OCI-LY3 (cell line): ENCODE results near the gene ADCY5.

ENCODE experiments used
- H2AFZ ChIP-seq: fragments of 200-600, 300-600 bp; shearing (Covaris generic); 2 replicates; pipeline ENCODE4 v1.6.0; 2014; ENCODE audit warnings: antibody characterized with exemption, low read depth, low read length
- H3K27ac ChIP-seq: fragments of 200-600, 300-600 bp; sonication (generic); 2 replicates; pipeline ENCODE4 v1.5.1; 2014; ENCODE audit warnings: mild to moderate bottlenecking, low read length, moderate library complexity, mixed read lengths
- H3K27me3 ChIP-seq: fragments of 200-600, 300-600 bp; sonication (generic); 2 replicates; pipeline ENCODE4 v1.6.1; 2014; ENCODE audit warnings: low read depth, low read length, mixed read lengths
- H3K36me3 ChIP-seq: fragments of 200-600, 300-600 bp; sonication (generic); replicated peaks from 2 replicates; pipeline ENCODE3; 2014; ENCODE audit warnings: low read depth, low read length, mixed read lengths
- H3K4me1 ChIP-seq: fragments of 300-600, 200-600 bp; sonication (generic); 2 replicates; pipeline ENCODE4 v1.6.1; 2014; ENCODE audit warnings: low read length, mixed read lengths
- H3K4me2 ChIP-seq: fragments of 200-600, 300-600 bp; sonication (generic); 2 replicates; pipeline ENCODE4 v1.6.1; 2014; ENCODE audit warnings: low read length, mixed read lengths
- H3K4me3 ChIP-seq: fragments of 300-600, 200-600 bp; sonication (generic); 2 replicates; pipeline ENCODE4 v1.5.1; 2014; ENCODE audit warnings: antibody characterized with exemption, mild to moderate bottlenecking, low read length, moderate library complexity
- H3K79me2 ChIP-seq: fragments of 300-600, 200-600 bp; shearing (Covaris generic); 2 replicates; pipeline ENCODE4 v1.6.1; 2014; ENCODE audit warnings: mild to moderate bottlenecking, low read length, mixed read lengths
- H3K9ac ChIP-seq: fragments of 300-600, 200-600 bp; shearing (Covaris generic); 2 replicates; pipeline ENCODE4 v1.6.0; 2014; ENCODE audit warnings: mild to moderate bottlenecking, low read length, moderate library complexity
- H3K9me3 ChIP-seq: fragments of 200-600, 300-600 bp; shearing (Covaris generic); 2 replicates; pipeline ENCODE4 v1.6.1; 2014; ENCODE audit warnings: low read length, mixed read lengths; ENCODE audit not compliant: insufficient read depth
- H4K20me1 ChIP-seq: fragments of 200-600, 300-600 bp; sonication (generic); 2 replicates; pipeline ENCODE4 v1.6.1; 2016; ENCODE audit warnings: low read length, mixed read lengths; ENCODE audit not compliant: insufficient read depth
- EZH2phosphoT487 ChIP-seq: fragments of 200-600 bp; shearing (Covaris generic); IDR thresholded peaks from 2 replicates; pipeline ENCODE4 v1.6.1; 2018; ENCODE audit warnings: antibody characterized with exemption, mixed run types, low read depth
- TF ChIP-seq, protein P1 (sequence below): fragments of 200-600, 300-600 bp; sonication (generic); IDR thresholded peaks from 2 replicates; pipeline ENCODE4 v1.5.1; 2014; ENCODE audit warnings: antibody characterized with exemption, low read length, low read depth

ADCY5 gene

DNA sequence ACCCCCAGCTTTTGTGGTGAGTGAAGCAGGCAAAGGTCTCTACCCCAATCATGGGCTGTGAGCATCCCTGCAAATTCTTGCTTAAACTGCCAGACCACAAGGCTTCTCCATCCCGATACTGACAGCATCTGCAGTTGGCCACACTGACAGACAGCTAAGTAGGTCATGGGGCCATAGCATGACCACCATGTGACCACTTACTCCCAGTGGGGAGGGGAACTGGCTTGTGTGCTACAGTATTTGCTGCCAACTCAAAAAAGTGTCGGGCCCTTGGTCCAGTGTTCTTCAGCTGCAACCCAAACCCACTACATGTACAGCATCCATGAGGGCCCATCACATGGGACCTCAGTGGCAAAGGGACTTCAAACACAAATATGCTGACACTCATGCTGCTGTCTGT is 143.7 kb downstream of the ADCY5 start:
- H3K4me3 ChIP-seq: no peak overlapping the region
- no peak overlapping the region for H3K27ac ChIP-seq
- H3K27me3 ChIP-seq: no peaks in the 10 kb centered on the region
- H4K20me1 ChIP-seq: no peaks in the 10 kb centered on the region
- H3K4me2 ChIP-seq: no peak overlapping the region
- H3K79me2 ChIP-seq: no peaks in the 10 kb centered on the region
- TF ChIP-seq, protein P1, sequence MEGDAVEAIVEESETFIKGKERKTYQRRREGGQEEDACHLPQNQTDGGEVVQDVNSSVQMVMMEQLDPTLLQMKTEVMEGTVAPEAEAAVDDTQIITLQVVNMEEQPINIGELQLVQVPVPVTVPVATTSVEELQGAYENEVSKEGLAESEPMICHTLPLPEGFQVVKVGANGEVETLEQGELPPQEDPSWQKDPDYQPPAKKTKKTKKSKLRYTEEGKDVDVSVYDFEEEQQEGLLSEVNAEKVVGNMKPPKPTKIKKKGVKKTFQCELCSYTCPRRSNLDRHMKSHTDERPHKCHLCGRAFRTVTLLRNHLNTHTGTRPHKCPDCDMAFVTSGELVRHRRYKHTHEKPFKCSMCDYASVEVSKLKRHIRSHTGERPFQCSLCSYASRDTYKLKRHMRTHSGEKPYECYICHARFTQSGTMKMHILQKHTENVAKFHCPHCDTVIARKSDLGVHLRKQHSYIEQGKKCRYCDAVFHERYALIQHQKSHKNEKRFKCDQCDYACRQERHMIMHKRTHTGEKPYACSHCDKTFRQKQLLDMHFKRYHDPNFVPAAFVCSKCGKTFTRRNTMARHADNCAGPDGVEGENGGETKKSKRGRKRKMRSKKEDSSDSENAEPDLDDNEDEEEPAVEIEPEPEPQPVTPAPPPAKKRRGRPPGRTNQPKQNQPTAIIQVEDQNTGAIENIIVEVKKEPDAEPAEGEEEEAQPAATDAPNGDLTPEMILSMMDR: no peak
- no peak for TF ChIP-seq EZH2phosphoT487
- H3K4me1 ChIP-seq: no peaks in the 10 kb centered on the region
- H3K9ac ChIP-seq: no peak overlapping the region
- no peak overlapping the region for H2AFZ ChIP-seq
- no peaks in the 10 kb centered on the region for H3K9me3 ChIP-seq
- H3K36me3 ChIP-seq: no peaks in the 10 kb centered on the region

DNA sequence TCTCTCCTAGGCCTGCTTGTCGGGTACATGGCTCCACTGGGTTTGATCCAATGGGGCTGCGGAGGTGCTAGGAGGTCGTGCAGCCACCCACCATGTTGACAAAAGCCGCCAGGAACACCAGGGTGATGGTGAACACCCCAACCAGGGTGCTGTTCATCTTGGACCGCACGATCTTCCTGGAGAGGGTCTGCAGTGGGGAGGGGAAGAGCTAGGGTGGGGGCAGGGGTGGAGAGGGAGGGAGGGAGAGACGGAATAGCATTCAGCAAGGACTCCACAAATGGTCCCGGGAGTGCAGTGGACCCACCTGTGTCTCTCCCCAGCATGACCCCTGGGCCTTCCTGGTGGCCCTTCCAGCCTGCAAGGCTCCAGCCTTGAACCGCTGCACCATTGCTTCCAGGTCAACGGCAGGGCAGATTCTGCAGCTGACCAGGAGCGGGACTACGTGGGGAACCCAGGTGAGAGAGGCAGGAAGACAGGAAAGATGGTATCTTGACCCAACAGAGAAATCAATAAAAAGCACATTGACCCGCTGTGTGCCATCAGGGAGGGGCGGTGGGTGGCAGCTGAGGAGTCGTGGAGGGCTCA is 144.8 kb downstream of the ADCY5 start:
- TF ChIP-seq EZH2phosphoT487: no peak
- TF ChIP-seq, protein P1: no peak
- Histone ChIP-seq H3K36me3 (no peaks in the 10 kb centered on the region), H3K4me1 (no peaks in the 10 kb centered on the region; the same call in 1 of the 2 replicates), H3K9me3 (no peaks in the 10 kb centered on the region), H3K79me2 (no peaks in the 10 kb centered on the region), H2AFZ (no peak overlapping the region), H3K9ac (no peak overlapping the region), H3K27ac (no peak overlapping the region), H3K27me3 (no peaks in the 10 kb centered on the region), H3K4me2 (no peak overlapping the region), H4K20me1 (no peaks in the 10 kb centered on the region), H3K4me3 (no peak overlapping the region)

DNA sequence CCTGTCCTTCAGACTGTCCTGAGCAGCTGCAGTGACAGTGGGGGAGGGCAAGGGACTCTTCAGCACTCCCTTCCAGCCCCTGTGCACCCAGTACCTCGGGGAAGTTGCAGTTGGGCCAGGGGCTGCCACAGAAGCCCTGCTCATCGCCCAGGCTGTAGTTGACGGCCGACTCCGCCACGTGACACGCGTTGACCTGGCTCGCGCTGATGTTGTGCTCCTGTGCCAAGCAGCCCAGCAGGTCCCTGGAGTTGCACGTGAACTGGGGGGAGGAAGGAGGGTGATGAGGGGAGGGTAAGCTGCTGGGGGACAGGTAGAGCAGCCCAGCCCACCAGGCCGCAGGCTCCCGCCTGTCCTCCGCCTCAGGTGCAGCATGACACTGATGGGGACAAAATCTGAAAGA is 145.9 kb downstream of the ADCY5 start:
- Histone ChIP-seq H3K9me3 (no peaks in the 10 kb centered on the region), H3K36me3 (no peaks in the 10 kb centered on the region), H3K9ac (no peak overlapping the region), H3K27ac (no peak overlapping the region), H3K4me3 (no peak overlapping the region), H4K20me1 (no peaks in the 10 kb centered on the region), H3K79me2 (no peaks in the 10 kb centered on the region), H3K27me3 (no peaks in the 10 kb centered on the region), H2AFZ (no peak overlapping the region), H3K4me2 (no peak overlapping the region), H3K4me1 (no peaks in the 10 kb centered on the region; the same call in 1 of the 2 replicates)
- no peak for TF ChIP-seq EZH2phosphoT487
- TF ChIP-seq, protein P1: no peak

DNA sequence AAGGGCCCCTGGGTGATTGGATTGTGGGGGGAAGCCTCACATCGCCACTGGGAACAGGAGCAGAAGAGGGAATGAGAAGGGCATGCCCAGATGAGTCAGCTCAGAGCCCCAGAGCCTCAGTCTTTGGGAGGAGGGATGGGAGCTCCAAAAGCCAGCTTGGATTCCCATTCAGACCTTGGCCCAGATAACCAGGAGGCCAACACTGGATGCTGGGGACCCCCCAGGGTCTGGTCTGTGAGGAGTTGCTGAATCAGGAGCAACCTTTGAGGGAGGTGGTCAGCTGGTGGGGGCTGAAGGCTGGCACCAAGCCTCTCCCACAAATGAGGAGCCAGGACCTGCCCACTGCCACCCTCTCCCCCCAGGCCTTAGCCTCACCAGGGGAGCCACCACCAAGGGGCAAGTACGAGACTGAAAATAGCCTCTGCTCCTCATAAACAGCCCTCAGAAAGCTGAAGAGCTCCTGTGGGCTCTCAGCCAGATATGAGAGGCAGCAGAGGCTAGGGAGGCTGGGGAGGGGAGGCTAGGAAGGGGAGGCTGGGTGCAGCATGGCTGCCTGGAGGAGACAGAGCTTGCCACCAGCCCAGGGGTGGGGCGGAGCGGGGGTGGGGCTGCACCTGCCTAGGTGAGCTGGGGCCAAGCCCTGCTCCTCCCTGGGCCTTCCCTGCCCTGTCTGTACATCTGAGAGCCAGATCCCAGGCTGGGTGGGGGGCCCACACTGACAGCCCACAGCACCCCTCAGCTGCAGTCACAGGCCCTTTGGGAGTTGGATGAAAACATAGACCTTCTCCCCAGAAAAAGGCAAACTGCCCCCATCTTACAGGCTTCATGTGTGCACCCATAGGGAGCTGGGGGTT is 147.3 kb downstream of the ADCY5 start:
- H3K36me3 ChIP-seq: no peaks in the 10 kb centered on the region
- H2AFZ ChIP-seq: no peak overlapping the region
- H3K9me3 ChIP-seq: no peaks in the 10 kb centered on the region
- no peaks in the 10 kb centered on the region; the same call in 1 of the 2 replicates for H3K4me1 ChIP-seq
- no peaks in the 10 kb centered on the region; the same call in 1 of the 2 replicates for H3K27me3 ChIP-seq
- H3K4me3 ChIP-seq: no peak overlapping the region
- H3K9ac ChIP-seq: no peak overlapping the region
- no peak overlapping the region for H3K27ac ChIP-seq
- TF ChIP-seq, protein P1: no peak
- no peak for TF ChIP-seq EZH2phosphoT487
- no peaks in the 10 kb centered on the region for H3K79me2 ChIP-seq
- H3K4me2 ChIP-seq: no peak overlapping the region
- H4K20me1 ChIP-seq: no peaks in the 10 kb centered on the region
